Osteocyte (in vitro differentiated cells): Measurements from ENCODE around the gene UBALD2. TPM values are rescaled to one million over a fixed set of nuclear protein-coding genes. Genes with fewer than 3 reads are reported as not detected.

ENCODE experiments used
- DNase-seq: peaks from one replicate; pipeline ENCODE4 v3.0.0; 2021; ENCODE audit warnings: mixed read lengths; ENCODE audit not compliant: unreplicated experiment; ENCODE audit errors: extremely low spot score
- H3K27ac Mint-ChIP-seq: one replicate; pipeline ENCODE4 v1.8.0; 2021; ENCODE audit warnings: mild to moderate bottlenecking, mixed read lengths; ENCODE audit not compliant: unreplicated experiment
- H3K27me3 Mint-ChIP-seq: one replicate; pipeline ENCODE4 v1.8.0; 2021; ENCODE audit warnings: mixed read lengths; ENCODE audit not compliant: unreplicated experiment
- H3K36me3 Mint-ChIP-seq: one replicate; pipeline ENCODE4 v1.8.0; 2021; ENCODE audit warnings: mixed read lengths; ENCODE audit not compliant: unreplicated experiment
- H3K4me1 Mint-ChIP-seq: one replicate; pipeline ENCODE4 v1.8.0; 2021; ENCODE audit warnings: mixed read lengths; ENCODE audit not compliant: unreplicated experiment
- H3K4me3 Mint-ChIP-seq: one replicate; pipeline ENCODE4 v1.8.0; 2021; ENCODE audit warnings: mild to moderate bottlenecking, moderate library complexity, mixed read lengths; ENCODE audit not compliant: unreplicated experiment
- H3K9me3 Mint-ChIP-seq: one replicate; pipeline ENCODE4 v1.8.0; 2021; ENCODE audit warnings: mixed read lengths; ENCODE audit not compliant: unreplicated experiment
- CTCF ChIP-seq: fragments of 200-600 bp; sonication (generic); IDR thresholded peaks from 2 replicates; pipeline ENCODE4 v1.5.0; 2021; ENCODE audit warnings: antibody characterized with exemption, mild to moderate bottlenecking, moderate library complexity
- total RNA-seq: library from RNA; stranded (reverse); gene quantifications from 2 replicates; pipeline ENCODE4 v1.2.1, GENCODE V29; 2021

The UBALD2 gene
- total RNA-seq, 1 donor from 2014 or later, result 32.2 TPM

- Mint-ChIP-seq H3K36me3 (peaks cover 32% of the 10 kb centered on the region), H3K27ac (no peak overlapping the region), H3K4me3 (no peak overlapping the region), H3K4me1 (no peaks in the 10 kb centered on the region), H3K27me3 (no peaks in the 10 kb centered on the region), H3K9me3 (no peaks in the 10 kb centered on the region)
- no peak for TF ChIP-seq CTCF
- no peak for DNase-seq
Observed at GRCh38 chr17:76317535-76317934, 52.4 kb downstream of the UBALD2 start.

GRCh38 chr17:76318586-76318985 lies 53.4 kb downstream of the UBALD2 start:
- Mint-ChIP-seq H3K4me3 (no peak overlapping the region), H3K36me3 (peaks cover 30% of the 10 kb centered on the region), H3K27ac (no peak overlapping the region), H3K9me3 (no peaks in the 10 kb centered on the region), H3K4me1 (no peaks in the 10 kb centered on the region), H3K27me3 (no peaks in the 10 kb centered on the region)
- no peak for DNase-seq
- no peak for TF ChIP-seq CTCF

Other genes with a start within 250 kb of the UBALD2 start
- gene EVPL, start 238.0 kb upstream of the UBALD2 start, total RNA-seq, result not detected in 2 replicates
- gene SRP68, start 192.8 kb upstream of the UBALD2 start, total RNA-seq, result 73.7 and 74.7 TPM in 2 replicates
- not detected in 2 replicates for gene GALR2, start 190.6 kb upstream of the UBALD2 start, total RNA-seq
- gene ZACN, start 186.2 kb upstream of the UBALD2 start, total RNA-seq, result not detected in 2 replicates
- gene EXOC7, start 161.6 kb upstream of the UBALD2 start, total RNA-seq, result 158 and 164 TPM in 2 replicates
- gene FOXJ1, start 124.1 kb upstream of the UBALD2 start, total RNA-seq, result 0.13 TPM in 2 replicates
- 0.73 and 0.99 TPM in 2 replicates for gene RNF157, start 24.9 kb upstream of the UBALD2 start, total RNA-seq
- gene QRICH2, start 42.9 kb downstream of the UBALD2 start, total RNA-seq, result 6.3 and 7.3 TPM in 2 replicates
- gene PRPSAP1, start 88.6 kb downstream of the UBALD2 start, total RNA-seq, result 69.7 and 71.9 TPM in 2 replicates
- gene SPHK1, start 119.3 kb downstream of the UBALD2 start, total RNA-seq, result 15.2 TPM in 2 replicates
- 30.7 and 32.4 TPM in 2 replicates for gene UBE2O, start 187.8 kb downstream of the UBALD2 start, total RNA-seq
- not detected in 2 replicates for gene AANAT, start 202.3 kb downstream of the UBALD2 start, total RNA-seq
- 14.5 and 17.5 TPM in 2 replicates for gene RHBDF2, start 236.1 kb downstream of the UBALD2 start, total RNA-seq